Tibial nerve (tissue), 4 donors: ENCODE data around the gene PAK4. TPM values are rescaled to one million over a fixed set of nuclear protein-coding genes. Genes with fewer than 3 reads are reported as not detected.

Experiments used
- DNase-seq, 2 donors: peaks; one replicate each; pipeline ENCODE4 v3.0.0-alpha.2; 2019; ENCODE audit warnings: low spot score in 2 of 2
- H3K27ac ChIP-seq, 4 donors: fragments of 200-600 bp; sonication (generic) in 3 of 4; one replicate each; pipeline ENCODE4 v1.5.1; 2017 to 2019; ENCODE audit warnings: mild to moderate bottlenecking in 1 of 4
- H3K27me3 ChIP-seq, 2 donors: fragments of 200-600 bp; sonication (generic) in 1 of 2; one replicate each; pipeline versions ENCODE4 v1.5.1 to v1.6.0; 2017 to 2019
- H3K36me3 ChIP-seq, 3 donors: fragments of 200-600 bp; sonication (generic); one replicate each; pipeline ENCODE4 v1.5.1; 2018 to 2019
- H3K4me1 ChIP-seq, 4 donors: fragments of 200-600 bp; sonication (generic) in 3 of 4; one replicate each; pipeline ENCODE4 v1.5.1; 2017 to 2019
- H3K4me3 ChIP-seq, 4 donors: fragments of 200-600 bp; sonication (generic) in 3 of 4; one replicate each; pipeline ENCODE4 v1.5.1; 2017 to 2019; ENCODE audit warnings: mild to moderate bottlenecking in 1 of 4, moderate library complexity in 1 of 4
- H3K9me3 ChIP-seq, 4 donors: fragments of 200-600 bp; sonication (generic) in 3 of 4; one replicate each; pipeline ENCODE4 v1.5.1; 2017 to 2019
- EP300 ChIP-seq, 2 donors: sonication (generic); formaldehyde crosslinking; IDR thresholded peaks; one replicate each; pipeline ENCODE4 v1.6.1; 2017; ENCODE audit warnings: antibody characterized with exemption in 2 of 2, mild to moderate bottlenecking in 1 of 2
- POLR2A ChIP-seq, 2 donors: fragments of 450-650 bp; IDR thresholded peaks; one replicate each; pipeline ENCODE4 v1.6.1; 2017; ENCODE audit warnings: antibody characterized with exemption in 2 of 2, mild to moderate bottlenecking in 2 of 2, moderate library complexity in 2 of 2
- WGBS, 2 donors: methylation state at CpG; one replicate each; pipeline ENCODE4 v1.1.5; 2018; 5-methylcytosine and 5-hydroxymethylcytosine counted together
- total RNA-seq, 4 donors: library from RNA; depleted of rRNA; stranded (reverse); fragments of >200 nt; gene quantifications; one replicate each; pipeline ENCODE4 v1.1.0, GENCODE V29; 2016
- TF ChIP-seq, protein P1 (sequence below), 5 experiments: fragments of 200-600 bp in 3 of 5; fragments of 450-650 bp in 2 of 5; sonication (generic) in 3 of 5; IDR thresholded peaks; one replicate each; pipeline ENCODE4 v1.5.1; 2016 to 2019; ENCODE audit warnings: antibody characterized with exemption in 5 of 5, mild to moderate bottlenecking in 3 of 5, moderate library complexity in 2 of 5

The PAK4 gene
- total RNA-seq, 4 donors from 2014 or later: 22.9 to 45.1 (median 32.3) TPM

DNA sequence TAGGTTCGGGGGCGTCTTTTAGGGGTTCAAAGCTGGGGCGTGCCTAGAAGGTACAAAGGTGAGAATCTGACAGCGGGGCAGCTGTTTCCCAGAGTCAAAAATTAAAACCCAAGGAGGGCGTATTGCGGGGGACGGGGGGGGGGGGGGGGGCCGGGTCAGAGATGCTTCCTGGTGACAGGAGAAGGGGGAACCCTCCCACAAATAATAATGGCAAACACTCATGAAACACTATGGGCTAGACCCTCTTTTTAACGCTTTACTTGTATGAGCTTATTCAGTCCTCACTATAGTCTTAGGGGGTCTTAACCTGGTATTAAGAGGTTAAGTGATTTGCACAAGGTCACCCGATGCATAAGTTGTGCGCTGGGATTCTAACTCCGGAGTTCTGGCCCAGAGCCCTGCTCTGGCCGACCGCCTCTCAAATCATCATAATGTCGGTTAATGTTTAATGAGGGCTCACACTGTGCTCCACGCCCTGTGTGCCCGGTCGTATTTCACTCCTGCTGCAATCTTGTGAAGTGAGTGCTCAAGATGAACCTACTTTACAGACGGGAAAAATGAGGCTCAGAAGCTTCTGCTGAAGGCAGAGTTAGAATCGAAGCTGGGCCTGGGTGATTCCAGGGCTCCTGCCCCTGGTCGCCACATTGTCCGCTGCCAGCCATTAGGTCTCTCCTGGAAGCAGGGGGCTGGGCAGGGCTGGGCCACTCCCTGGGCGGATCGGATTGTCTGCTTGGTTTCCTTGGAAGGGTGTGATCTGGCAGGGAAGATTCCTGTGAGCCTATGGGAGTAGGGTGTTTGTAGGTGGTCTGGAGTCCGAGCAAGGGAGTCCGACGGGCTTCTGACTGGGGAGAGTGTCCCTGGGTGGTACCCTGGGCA lies 964 bp downstream of the PAK4 start:
- Histone ChIP-seq H3K36me3 (no peaks in the 10 kb centered on the region), H3K9me3 (no peaks in the 10 kb centered on the region)

DNA sequence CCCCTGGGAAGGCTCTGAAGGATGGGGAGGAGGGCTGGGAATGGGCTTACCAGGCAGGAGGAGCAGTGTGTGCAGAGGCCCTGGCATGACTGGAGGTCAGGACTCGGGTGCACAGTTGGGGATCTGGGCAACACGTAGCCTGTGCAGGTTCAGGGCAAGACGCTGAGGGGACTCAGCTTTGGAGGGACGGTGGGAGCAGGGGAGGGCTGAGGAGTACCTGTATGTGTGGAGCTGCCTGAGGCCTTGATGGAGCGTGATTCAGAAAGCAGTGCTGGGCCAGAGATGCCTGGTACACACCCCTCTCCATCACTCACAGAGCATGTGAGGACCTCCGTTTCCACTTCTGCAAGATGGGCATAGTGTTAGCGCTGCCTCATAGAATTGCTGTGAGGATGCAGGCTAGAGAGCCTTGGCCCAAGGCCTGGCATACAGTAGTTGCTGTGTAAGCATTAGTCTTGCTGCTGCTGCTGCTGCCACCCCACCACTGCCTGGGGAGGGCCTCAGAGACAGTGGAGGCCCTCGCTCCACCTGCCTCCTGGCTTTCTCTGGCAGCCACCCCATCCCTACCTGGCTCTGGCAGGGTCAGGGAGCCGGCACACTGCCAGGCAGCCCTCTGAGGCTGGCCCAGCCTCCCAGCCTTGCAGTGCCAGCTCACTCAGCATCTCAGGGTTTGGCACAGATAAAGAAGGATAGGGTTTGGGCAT lies 2.4 kb downstream of the PAK4 start:
- H3K4me3 ChIP-seq: peak overlapping the region in 1 of 4 donors; percentile 93
- H3K9me3 ChIP-seq: no peaks in the 10 kb centered on the region
- peak overlapping the region; percentile 24 to 94 (median 82) for H3K27ac ChIP-seq
- H3K36me3 ChIP-seq: no peaks in the 10 kb centered on the region
- H3K4me1 ChIP-seq: peaks cover 0 to 78% (median 43%) of the 10 kb centered on the region in 4 donors
- TF ChIP-seq, protein P1, sequence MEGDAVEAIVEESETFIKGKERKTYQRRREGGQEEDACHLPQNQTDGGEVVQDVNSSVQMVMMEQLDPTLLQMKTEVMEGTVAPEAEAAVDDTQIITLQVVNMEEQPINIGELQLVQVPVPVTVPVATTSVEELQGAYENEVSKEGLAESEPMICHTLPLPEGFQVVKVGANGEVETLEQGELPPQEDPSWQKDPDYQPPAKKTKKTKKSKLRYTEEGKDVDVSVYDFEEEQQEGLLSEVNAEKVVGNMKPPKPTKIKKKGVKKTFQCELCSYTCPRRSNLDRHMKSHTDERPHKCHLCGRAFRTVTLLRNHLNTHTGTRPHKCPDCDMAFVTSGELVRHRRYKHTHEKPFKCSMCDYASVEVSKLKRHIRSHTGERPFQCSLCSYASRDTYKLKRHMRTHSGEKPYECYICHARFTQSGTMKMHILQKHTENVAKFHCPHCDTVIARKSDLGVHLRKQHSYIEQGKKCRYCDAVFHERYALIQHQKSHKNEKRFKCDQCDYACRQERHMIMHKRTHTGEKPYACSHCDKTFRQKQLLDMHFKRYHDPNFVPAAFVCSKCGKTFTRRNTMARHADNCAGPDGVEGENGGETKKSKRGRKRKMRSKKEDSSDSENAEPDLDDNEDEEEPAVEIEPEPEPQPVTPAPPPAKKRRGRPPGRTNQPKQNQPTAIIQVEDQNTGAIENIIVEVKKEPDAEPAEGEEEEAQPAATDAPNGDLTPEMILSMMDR (IDR thresholded peaks at IDR 0.05): no peak
- TF ChIP-seq EP300 (IDR thresholded peaks at IDR 0.05): no peak
- DNase-seq: no peak
- H3K27me3 ChIP-seq: no peaks in the 10 kb centered on the region
- WGBS, 2 donors: 42 to 49% methylated on average over 7 of the region's 9 CpGs

More for the DNA sequence above, 964 bp downstream of the PAK4 start:
- no peaks in the 10 kb centered on the region for H3K27me3 ChIP-seq
- H3K4me3 ChIP-seq: peak overlapping the region; percentile 57 to 93 (median 68)
- H3K27ac ChIP-seq: peak overlapping the region; percentile 65 to 94 (median 82)
- no peak for DNase-seq
- peaks cover 0 to 64% (median 31%) of the 10 kb centered on the region in 4 donors for H3K4me1 ChIP-seq
- TF ChIP-seq, protein P1 (IDR thresholded peaks at IDR 0.05): no peak
- TF ChIP-seq EP300 (IDR thresholded peaks at IDR 0.05): peak in 1 of 2 donors; percentile 24
- 14 to 19% methylated on average over 26 to 27 of the region's 27 CpGs for WGBS, 2 donors

DNA sequence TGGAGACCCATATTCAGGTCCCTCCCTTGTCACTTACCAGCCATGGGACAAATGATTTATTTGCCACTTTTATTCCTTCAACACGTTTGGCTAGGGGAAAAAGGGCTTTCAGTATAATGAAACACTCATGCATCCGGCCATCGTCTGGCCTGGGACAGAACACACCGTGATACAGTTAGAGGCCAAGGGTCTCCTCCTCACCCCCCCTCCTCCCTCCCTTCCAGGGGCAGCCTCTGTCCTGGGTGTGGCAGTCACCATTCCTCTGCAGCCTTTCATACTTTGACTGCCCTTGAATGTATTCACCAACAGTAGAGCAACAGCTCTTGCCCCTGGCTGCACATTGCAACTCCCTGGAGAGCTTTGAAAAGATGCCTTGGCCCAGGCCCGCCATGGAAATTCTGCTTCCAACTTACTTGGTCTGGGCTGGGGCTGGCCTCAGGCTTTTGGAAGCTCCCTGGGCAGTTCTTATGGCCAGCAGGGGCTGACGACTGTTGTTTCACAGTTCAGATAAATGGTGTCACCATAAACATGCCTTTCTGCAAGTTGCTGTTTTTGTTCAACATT lies 3.0 kb downstream of the PAK4 start:
- no peaks in the 10 kb centered on the region for H3K9me3 ChIP-seq
- H3K27me3 ChIP-seq: no peaks in the 10 kb centered on the region
- no peaks in the 10 kb centered on the region for H3K36me3 ChIP-seq
- H3K4me1 ChIP-seq: peaks cover 0 to 85% (median 47%) of the 10 kb centered on the region in 4 donors
- H3K4me3 ChIP-seq: no peak overlapping the region
- no peak for DNase-seq
- WGBS, 2 donors: 28 to 39% methylated on average over 6 of the region's 6 CpGs
- TF ChIP-seq, protein P1 (IDR thresholded peaks at IDR 0.05): no peak
- TF ChIP-seq EP300 (IDR thresholded peaks at IDR 0.05) (no peak), POLR2A (IDR thresholded peaks at IDR 0.05) (no peak)
- peak overlapping the region in 3 of 4 donors; percentile 20 to 94 (median 79) for H3K27ac ChIP-seq

DNA sequence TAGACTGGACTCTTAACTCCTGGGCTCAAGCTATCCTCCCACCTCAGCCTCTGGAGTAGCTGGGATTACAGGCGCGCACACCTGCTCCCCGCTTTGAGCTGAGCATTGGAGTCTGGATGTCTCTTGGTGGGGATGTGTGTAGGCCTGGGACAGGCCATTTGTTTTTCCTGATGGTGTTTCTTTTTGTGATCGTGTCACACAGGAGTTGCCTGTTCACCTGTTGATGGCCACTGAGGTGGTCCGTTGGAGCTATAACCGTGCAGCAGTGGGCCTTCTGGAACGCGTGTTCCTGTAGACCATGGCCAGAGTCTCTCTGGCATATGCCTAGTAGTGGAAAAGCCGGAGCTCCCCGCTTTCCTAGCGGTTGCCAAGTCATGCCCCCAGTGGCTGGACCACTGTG lies 3.5 kb downstream of the PAK4 start:
- H3K27me3 ChIP-seq: no peaks in the 10 kb centered on the region
- no peaks in the 10 kb centered on the region for H3K9me3 ChIP-seq
- no peak overlapping the region for H3K4me3 ChIP-seq
- H3K27ac ChIP-seq: peak overlapping the region in 3 of 4 donors; percentile 20 to 94 (median 34)
- no peaks in the 10 kb centered on the region for H3K36me3 ChIP-seq
- no peak for DNase-seq
- peaks cover 0 to 90% (median 52%) of the 10 kb centered on the region in 4 donors for H3K4me1 ChIP-seq
- 87 to 90% methylated on average over 11 of the region's 11 CpGs for WGBS, 2 donors
- no peak for TF ChIP-seq EP300 (IDR thresholded peaks at IDR 0.05)
- no peak for TF ChIP-seq POLR2A (IDR thresholded peaks at IDR 0.05)
- TF ChIP-seq, protein P1 (IDR thresholded peaks at IDR 0.05): no peak
